Trophoblast cell (in vitro differentiated cells and primary cell): Measurements from ENCODE around the gene RNF181.
A peak's percentile ranks its signal among the peaks of the same experiment; 100 is the strongest.

Experiments
- DNase-seq, 2 donors: peaks; one replicate each; pipeline ENCODE4 v3.0.0-alpha.2; 2016
- H2AFZ ChIP-seq: 2 replicates; pipeline ENCODE4 v1.6.1; 2013; ENCODE audit warnings: low read length, moderate library complexity, mild to moderate bottlenecking; ENCODE audit not compliant: insufficient read depth, poor library complexity
- H2AK5ac ChIP-seq: 2 replicates; pipeline ENCODE4 v1.6.1; 2013; ENCODE audit warnings: mild to moderate bottlenecking, low read length
- H2BK120ac ChIP-seq: 2 replicates; pipeline ENCODE4 v1.6.1; 2013; ENCODE audit warnings: low read length, mild to moderate bottlenecking, moderate library complexity; ENCODE audit not compliant: insufficient read depth, poor library complexity
- H2BK12ac ChIP-seq: 2 replicates; pipeline ENCODE4 v1.6.1; 2013; ENCODE audit warnings: mild to moderate bottlenecking, low read length, moderate library complexity
- H2BK5ac ChIP-seq: 2 replicates; pipeline ENCODE4 v1.6.1; 2013; ENCODE audit warnings: low read length, low read depth, moderate library complexity, mild to moderate bottlenecking; ENCODE audit not compliant: poor library complexity
- H3K14ac ChIP-seq: 2 replicates; pipeline ENCODE4 v1.6.1; 2013; ENCODE audit warnings: mild to moderate bottlenecking, low read length
- H3K18ac ChIP-seq: 2 replicates; pipeline ENCODE4 v1.6.1; 2013; ENCODE audit warnings: mild to moderate bottlenecking, low read length
- H3K23ac ChIP-seq: 2 replicates; pipeline ENCODE4 v1.6.1; 2013; ENCODE audit warnings: low read length
- H3K27ac ChIP-seq: 2 replicates; pipeline ENCODE4 v1.5.1; 2013; ENCODE audit warnings: low read depth, mild to moderate bottlenecking, inconsistent platforms, low read length, moderate library complexity
- H3K27me3 ChIP-seq: 2 replicates; pipeline ENCODE4 v1.6.1; 2013; ENCODE audit warnings: inconsistent platforms, mild to moderate bottlenecking, low read length, moderate library complexity; ENCODE audit not compliant: insufficient read depth
- H3K36me3 ChIP-seq, 2 experiments: 1 replicate in 1 of 2; 2 replicates in 1 of 2; pipeline ENCODE4 v1.6.1; 2013; ENCODE audit warnings: low read length in 2 of 2, mild to moderate bottlenecking in 2 of 2, moderate library complexity in 1 of 2; ENCODE audit not compliant: insufficient read depth in 2 of 2, control insufficient read depth in 1 of 2
- H3K4ac ChIP-seq: 2 replicates; pipeline ENCODE4 v1.6.1; 2013; ENCODE audit warnings: low read depth, mild to moderate bottlenecking, low read length, moderate library complexity
- H3K4me1 ChIP-seq, 2 experiments: 1 replicate in 1 of 2; 2 replicates in 1 of 2; pipeline ENCODE4 v1.6.1; 2013; ENCODE audit warnings: low read length in 2 of 2, mild to moderate bottlenecking in 2 of 2, moderate library complexity in 1 of 2; ENCODE audit not compliant: insufficient read depth in 2 of 2, control insufficient read depth in 1 of 2
- H3K4me2 ChIP-seq: 2 replicates; pipeline ENCODE4 v1.6.1; 2013; ENCODE audit warnings: inconsistent platforms, mild to moderate bottlenecking, low read length, moderate library complexity
- H3K4me3 ChIP-seq: 2 replicates; pipeline ENCODE4 v1.5.1; 2013; ENCODE audit warnings: mild to moderate bottlenecking, low read depth, low read length, inconsistent platforms
- H3K79me1 ChIP-seq: one replicate; pipeline ENCODE4 v1.6.1; 2013; ENCODE audit warnings: low read length
- H3K79me2 ChIP-seq: 2 replicates; pipeline ENCODE4 v1.6.1; 2013; ENCODE audit warnings: low read length, mild to moderate bottlenecking; ENCODE audit not compliant: control insufficient read depth, insufficient read depth, poor library complexity
- H3K9ac ChIP-seq: 2 replicates; pipeline ENCODE4 v1.6.1; 2013; ENCODE audit warnings: mild to moderate bottlenecking, low read length
- H3K9me3 ChIP-seq: 2 replicates; pipeline ENCODE4 v1.6.1; 2013; ENCODE audit warnings: low read depth, mild to moderate bottlenecking, control low read depth, inconsistent platforms, low read length; ENCODE audit not compliant: insufficient read depth
- H4K12ac ChIP-seq: 2 replicates; pipeline ENCODE4 v1.6.1; 2013; ENCODE audit warnings: low read depth, mild to moderate bottlenecking, low read length, moderate library complexity
- H4K8ac ChIP-seq: 2 replicates; pipeline ENCODE4 v1.6.1; 2013; ENCODE audit warnings: low read depth, mild to moderate bottlenecking, low read length, moderate library complexity
- H4K91ac ChIP-seq: one replicate; pipeline ENCODE4 v1.6.1; 2013; ENCODE audit warnings: low read depth, mild to moderate bottlenecking, low read length, moderate library complexity
- WGBS: extraction: QIAGEN DNeasy Blood & Tissue Kit; methylation state at CpG from one replicate; pipeline ENCODE4 v1.1.7; 2013; ENCODE audit warnings: missing lambda C conversion rate; ENCODE audit not compliant: insufficient read length, insufficient coverage; ENCODE audit errors: extremely low coverage; 5-methylcytosine and 5-hydroxymethylcytosine counted together

RNF181 gene

DNA sequence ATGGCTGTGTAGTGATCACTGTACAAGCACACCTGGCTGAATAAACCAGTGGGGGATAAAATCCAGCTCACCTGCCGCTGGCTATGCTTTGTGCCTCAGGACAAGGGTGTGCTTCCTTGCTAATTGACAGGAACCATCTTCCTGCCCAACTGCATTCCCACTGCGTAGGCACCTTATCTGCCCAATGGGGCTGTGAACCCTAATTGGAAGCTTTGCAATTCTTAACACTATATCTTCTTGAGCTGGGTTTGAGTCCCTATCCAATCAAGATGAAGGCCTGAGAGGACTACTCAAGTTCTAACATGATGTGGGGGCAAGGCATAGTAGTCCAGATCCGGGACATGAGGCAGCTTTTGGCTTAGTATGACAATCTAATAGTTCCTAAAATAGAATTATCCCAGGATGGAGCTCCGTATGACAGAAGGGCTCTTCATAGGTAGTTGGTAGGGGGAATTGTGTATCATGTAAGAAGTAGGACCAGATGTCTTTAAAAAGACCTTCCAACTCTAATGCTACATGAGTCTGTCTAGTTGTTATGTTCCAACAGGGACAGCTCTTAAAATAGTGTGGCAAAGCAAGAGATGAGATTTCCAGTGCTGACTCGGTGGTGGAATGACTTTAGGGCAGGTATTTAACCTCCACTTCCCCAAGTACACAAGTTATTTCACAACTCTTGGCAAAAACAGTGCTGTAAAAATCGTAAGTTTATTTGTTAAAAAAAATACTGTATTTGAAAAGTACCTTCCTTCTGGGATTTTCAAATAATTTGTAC is 9.2 kb downstream of the RNF181 start:
- peak in 1 of 2 donors; percentile 31 for DNase-seq
- Histone ChIP-seq H3K4me1 (peaks cover 5 to 22% of the 10 kb centered on the region in 2 experiments), H2AK5ac (no peak overlapping the region), H3K27ac (no peak overlapping the region), H4K12ac (no peak overlapping the region), H3K9me3 (peaks cover 3% of the 10 kb centered on the region), H3K14ac (no peak overlapping the region), H3K27me3 (no peaks in the 10 kb centered on the region), H2BK12ac (no peak overlapping the region), H3K36me3 (peaks cover 13 to 21% of the 10 kb centered on the region in 2 experiments), H3K18ac (no peak overlapping the region), H3K4me2 (no peak overlapping the region), H2BK5ac (no peak overlapping the region), H3K79me1 (peaks cover 8% of the 10 kb centered on the region), H4K8ac (no peak overlapping the region), H2BK120ac (no peak overlapping the region), H3K23ac (no peak overlapping the region), H3K4ac (no peak overlapping the region), H2AFZ (no peak overlapping the region), H3K9ac (no peak overlapping the region), H4K91ac (no peak overlapping the region), H3K4me3 (no peak overlapping the region), H3K79me2 (peaks cover 6% of the 10 kb centered on the region)
- WGBS, result no CpG with 5 or more reads among the region's 6 CpGs

DNA sequence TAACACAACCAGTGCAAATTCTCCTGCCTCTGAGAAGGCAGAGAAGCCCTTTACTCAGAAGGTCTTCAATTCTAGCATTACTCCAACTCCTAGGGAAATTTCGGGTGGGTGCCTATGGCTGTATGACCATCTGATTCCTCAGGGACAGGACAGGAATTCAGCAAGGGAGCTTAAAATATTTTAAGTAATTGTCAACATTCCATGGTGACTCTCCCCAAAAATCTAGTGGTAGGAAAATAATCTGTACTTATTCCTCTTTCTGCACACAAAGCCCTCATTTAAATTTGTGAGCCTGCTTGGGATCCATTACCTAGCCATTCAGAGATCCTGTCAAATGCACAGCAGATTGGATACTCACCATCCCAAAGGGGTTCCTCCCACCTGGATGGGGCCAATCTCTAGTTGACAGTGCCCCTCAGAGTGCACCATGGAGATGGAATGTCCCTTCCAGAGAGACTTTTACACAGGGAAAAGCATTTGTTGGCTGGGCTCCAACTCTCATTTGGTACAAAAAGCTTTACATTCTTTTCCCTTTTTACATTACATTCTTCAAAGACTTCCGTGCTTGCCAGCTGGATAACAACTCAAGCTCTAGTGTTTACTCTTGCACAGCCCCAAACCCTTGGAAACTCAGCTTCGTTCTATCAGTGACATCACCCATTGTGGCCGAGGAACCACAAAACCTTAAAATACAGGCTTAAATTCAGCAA is 10.0 kb downstream of the RNF181 start:
- peak in 1 of 2 donors; percentile 51 for DNase-seq
- Histone ChIP-seq H3K4me2 (no peak overlapping the region), H3K14ac (no peak overlapping the region), H2AK5ac (no peak overlapping the region), H3K79me1 (peaks cover 8% of the 10 kb centered on the region), H3K79me2 (peaks cover 6% of the 10 kb centered on the region), H2BK120ac (no peak overlapping the region), H3K18ac (no peak overlapping the region), H3K4me1 (peaks cover 5 to 22% of the 10 kb centered on the region in 2 experiments), H3K36me3 (peaks cover 14 to 20% of the 10 kb centered on the region in 2 experiments), H3K4ac (no peak overlapping the region), H3K9me3 (peaks cover 1% of the 10 kb centered on the region), H4K8ac (no peak overlapping the region), H3K9ac (no peak overlapping the region), H2BK12ac (no peak overlapping the region), H3K27me3 (no peaks in the 10 kb centered on the region), H2BK5ac (no peak overlapping the region), H4K91ac (no peak overlapping the region), H3K27ac (no peak overlapping the region), H4K12ac (no peak overlapping the region), H3K4me3 (no peak overlapping the region), H3K23ac (no peak overlapping the region), H2AFZ (no peak overlapping the region)
- no CpG with 5 or more reads among the region's 4 CpGs for WGBS

DNA sequence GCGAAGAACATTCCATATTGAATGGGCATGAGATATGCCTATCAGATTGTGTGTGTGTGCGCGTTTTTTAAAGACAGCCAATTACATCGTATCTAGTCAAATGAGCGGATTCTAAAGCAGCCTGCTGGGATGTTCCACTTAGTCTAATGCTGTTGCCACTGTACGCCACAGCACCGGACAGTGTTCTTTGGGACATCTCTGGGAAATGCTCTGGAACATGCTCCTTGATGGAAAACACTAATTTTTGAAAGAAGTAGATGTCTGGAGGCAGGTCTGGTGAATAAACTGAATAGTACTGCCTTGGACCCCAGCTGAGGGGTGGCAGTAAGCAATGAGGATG is 10.5 kb downstream of the RNF181 start:
- Histone ChIP-seq H3K14ac (no peak overlapping the region), H2BK12ac (no peak overlapping the region), H2AK5ac (no peak overlapping the region), H3K27ac (no peak overlapping the region), H3K4me1 (peaks cover 5 to 19% of the 10 kb centered on the region in 2 experiments), H3K36me3 (peaks cover 14 to 20% of the 10 kb centered on the region in 2 experiments), H2AFZ (no peak overlapping the region), H4K12ac (no peak overlapping the region), H3K23ac (no peak overlapping the region), H2BK5ac (no peak overlapping the region), H3K9me3 (peaks cover 1% of the 10 kb centered on the region), H3K4me2 (no peak overlapping the region), H3K4me3 (no peak overlapping the region), H3K4ac (no peak overlapping the region), H4K8ac (no peak overlapping the region), H3K79me1 (peaks cover 8% of the 10 kb centered on the region), H4K91ac (no peak overlapping the region), H3K27me3 (no peaks in the 10 kb centered on the region), H3K18ac (no peak overlapping the region), H2BK120ac (no peak overlapping the region), H3K79me2 (peaks cover 6% of the 10 kb centered on the region), H3K9ac (no peak overlapping the region)
- no peak for DNase-seq
- no CpG with 5 or more reads among the region's 7 CpGs for WGBS

DNA sequence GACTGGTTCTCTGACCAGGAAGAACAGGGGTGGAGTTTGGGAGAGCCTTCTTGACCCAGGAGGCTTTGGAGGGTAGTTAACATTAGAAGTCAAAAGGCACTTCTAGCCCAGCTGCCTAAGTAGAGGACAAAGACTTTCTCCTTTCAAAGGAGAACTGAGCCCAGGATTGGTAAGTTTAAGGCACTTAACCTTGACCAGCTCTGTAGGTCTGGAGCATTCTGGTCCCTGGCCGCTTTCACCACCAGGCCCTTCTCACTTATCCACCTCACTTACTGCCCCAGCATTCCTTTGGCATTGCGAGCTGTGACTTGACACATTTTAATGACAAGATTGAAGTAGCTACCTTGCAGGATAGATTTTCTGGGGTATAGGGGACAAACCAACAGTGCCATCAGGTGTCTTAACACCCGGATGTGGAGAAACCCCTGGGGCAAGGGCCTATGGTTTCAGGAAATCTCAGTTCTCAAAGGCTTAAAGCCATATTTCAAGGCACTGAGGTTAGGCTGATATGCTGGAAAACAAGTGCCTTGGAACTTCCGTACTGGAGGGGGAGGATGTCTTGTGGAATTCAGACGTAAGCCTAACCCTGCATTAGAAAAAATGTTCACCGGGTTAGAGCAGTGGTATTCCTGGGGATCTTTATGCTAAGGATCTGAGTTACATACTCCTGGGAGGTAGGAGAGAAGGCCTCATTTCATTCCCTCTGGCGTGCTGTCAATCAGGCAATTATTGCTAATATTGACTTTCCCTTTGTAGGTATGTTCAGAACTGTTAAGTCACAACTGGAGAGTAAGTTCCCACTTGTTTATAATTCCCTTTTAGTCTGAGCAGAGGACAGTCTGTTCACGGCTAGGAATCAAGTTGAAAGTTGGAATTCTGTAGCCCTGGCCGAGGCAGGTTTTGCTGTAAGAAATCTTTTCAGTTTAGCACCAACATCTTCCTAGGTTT is 12.0 kb downstream of the RNF181 start:
- Histone ChIP-seq H3K79me1 (peaks cover 12% of the 10 kb centered on the region), H3K79me2 (peaks cover 8% of the 10 kb centered on the region), H3K9ac (no peak overlapping the region), H3K18ac (no peak overlapping the region), H2BK5ac (no peak overlapping the region), H3K4me1 (peaks cover 0 to 12% of the 10 kb centered on the region in 2 experiments), H2AK5ac (no peak overlapping the region), H3K36me3 (peaks cover 14 to 20% of the 10 kb centered on the region in 2 experiments), H3K27me3 (no peaks in the 10 kb centered on the region), H4K91ac (no peak overlapping the region), H2AFZ (no peak overlapping the region), H3K4me2 (no peak overlapping the region), H3K23ac (no peak overlapping the region), H3K4me3 (no peak overlapping the region), H3K27ac (no peak overlapping the region), H4K8ac (no peak overlapping the region), H3K4ac (no peak overlapping the region), H3K14ac (no peak overlapping the region), H4K12ac (no peak overlapping the region), H2BK120ac (no peak overlapping the region), H2BK12ac (no peak overlapping the region), H3K9me3 (peaks cover 1% of the 10 kb centered on the region)
- DNase-seq, result peak; percentile 96 to 97
- no CpG with 5 or more reads among the region's 9 CpGs for WGBS
